GM12891 (cell line): ENCODE measurements around the gene ITGA1.

ENCODE experiments used
- PAX5 ChIP-seq: IDR thresholded peaks from 2 replicates; pipeline ENCODE4 v1.6.1; 2011; ENCODE audit warnings: low read length, moderate library complexity, mild to moderate bottlenecking; ENCODE audit not compliant: insufficient read depth, severe bottlenecking
- POLR2A ChIP-seq: IDR thresholded peaks from 2 replicates; pipeline ENCODE4 v1.6.1; 2011; ENCODE audit warnings: low read depth, low read length, control low read depth
- POLR2AphosphoS5 ChIP-seq: IDR thresholded peaks from 2 replicates; pipeline ENCODE4 v1.6.1; 2011; ENCODE audit warnings: low read depth, low read length, control low read depth
- POU2F2 ChIP-seq: IDR thresholded peaks from 2 replicates; pipeline ENCODE4 v1.6.1; 2011; ENCODE audit warnings: low read depth, mild to moderate bottlenecking, control low read depth, low read length, moderate library complexity
- TAF1 ChIP-seq: IDR thresholded peaks from 2 replicates; pipeline ENCODE4 v1.6.1; 2011; ENCODE audit warnings: low read depth, low read length, control low read depth

- TF ChIP-seq POLR2A (no peak), POU2F2 (no peak), POLR2AphosphoS5 (no peak), TAF1 (no peak), PAX5 (no peak)
Measured at GRCh38 chr5:52769061-52769460, 18.7 kb upstream of the ITGA1 start.
